NCI-H524 (cell line): Measurements from ENCODE around the gene TCIRG1.

Experiments used
- DNase-seq, 2 experiments: peaks; one replicate each; lab custom pipeline; 2025; lab: John Stamatoyannopoulos, UW

TCIRG1 gene

DNA sequence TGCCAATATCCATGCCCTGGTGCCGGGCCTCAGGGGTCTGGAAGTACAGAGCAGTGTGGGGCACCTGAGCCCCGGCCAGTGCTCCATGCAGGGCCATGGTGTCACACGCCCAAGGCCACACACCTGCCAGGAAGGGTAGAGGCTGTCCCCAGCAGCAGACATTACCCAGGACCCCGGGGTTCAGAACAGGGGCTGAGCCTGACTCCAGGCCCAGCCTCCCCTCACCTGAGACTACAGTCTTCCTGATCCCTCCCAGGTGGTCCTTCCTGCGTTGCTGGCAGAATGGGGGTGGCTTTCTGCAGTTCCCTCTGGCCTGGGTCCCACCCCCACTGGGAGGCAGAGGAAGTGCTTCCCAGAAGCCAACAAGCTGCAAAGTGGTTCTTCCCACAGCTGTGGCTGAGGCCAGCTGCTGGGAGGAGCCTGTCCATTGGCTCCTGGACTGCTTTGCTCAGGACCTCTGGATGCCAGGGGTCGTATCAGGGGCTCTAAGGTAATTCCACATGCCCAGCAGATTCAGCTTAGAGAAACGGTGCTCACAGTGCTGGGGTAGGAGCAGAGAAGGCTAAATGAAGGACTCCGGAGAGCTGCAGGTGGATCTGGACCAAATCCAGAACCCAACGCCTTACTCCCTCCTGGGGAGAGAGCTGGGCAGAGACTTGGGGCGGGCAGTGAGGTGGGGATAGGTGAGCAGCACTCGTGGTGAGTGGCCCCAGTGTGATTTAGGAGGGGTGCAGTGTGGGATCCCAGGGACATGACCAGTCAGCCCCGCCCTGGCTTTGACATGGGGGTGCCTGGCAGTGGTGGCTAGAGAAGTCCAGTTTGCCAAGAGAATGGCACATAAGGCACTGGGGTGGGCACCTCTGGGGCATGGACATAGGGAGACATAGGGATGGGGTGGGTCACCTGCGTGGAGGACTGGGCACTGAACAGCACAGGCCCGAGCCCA, 12.6 kb downstream of the TCIRG1 start:
- no peak for DNase-seq

DNA sequence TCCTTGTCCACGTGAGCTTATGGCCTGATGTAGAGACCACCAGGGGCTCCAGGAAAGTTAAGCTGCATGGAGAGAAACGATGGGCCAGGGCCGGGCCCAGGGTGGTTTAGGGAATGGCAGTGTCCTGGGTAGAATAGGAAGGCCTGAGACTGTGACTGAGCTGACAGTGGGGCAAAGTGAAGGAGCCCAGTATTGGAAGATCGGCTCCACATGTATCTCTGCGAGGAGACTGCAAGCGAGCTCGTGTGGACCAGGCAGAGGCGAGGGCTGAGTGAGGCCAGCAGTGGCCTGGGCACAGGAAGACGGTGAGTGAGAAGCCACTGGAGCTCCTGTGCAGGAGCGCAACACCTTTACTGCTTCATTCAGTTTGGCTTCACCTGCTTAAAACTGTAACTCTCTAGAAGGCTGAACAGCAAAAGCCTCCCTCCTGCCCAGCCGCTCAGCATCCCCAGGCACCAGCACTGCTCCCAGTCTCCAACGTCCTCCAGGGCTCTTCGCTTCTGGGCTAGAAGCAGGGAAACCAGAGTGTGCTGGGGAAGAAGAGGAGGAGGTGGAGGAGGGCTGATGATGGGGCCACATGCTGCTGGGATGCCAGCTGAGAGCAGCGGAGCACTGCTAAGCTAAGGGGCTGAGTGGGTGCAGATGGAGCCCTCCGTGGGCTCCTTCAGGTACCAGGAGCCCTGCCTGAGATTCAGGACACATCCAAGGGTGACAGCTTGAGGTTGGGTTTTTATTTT, 13.5 kb downstream of the TCIRG1 start:
- DNase-seq, result no peak

DNA sequence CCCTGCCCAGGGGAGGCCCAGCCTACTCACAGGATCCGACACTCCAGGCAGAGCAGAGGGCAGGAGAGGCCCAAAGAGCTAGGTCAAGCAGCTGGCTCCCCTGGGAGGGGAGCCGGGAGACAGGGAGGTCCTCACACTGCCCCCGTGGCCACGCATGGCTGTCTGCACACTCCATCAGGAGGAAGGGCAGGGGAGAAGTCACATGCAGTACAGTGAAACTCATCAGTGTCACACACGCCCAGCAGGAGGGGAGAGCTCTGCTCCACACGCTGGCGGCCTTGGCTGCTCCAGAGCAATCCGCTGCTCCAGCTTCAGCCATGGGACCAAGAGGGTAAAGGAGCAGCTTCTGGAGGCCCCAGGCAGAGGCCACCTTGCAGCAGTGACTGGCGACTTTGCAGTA, 14.3 kb downstream of the TCIRG1 start:
- DNase-seq, result no peak

DNA sequence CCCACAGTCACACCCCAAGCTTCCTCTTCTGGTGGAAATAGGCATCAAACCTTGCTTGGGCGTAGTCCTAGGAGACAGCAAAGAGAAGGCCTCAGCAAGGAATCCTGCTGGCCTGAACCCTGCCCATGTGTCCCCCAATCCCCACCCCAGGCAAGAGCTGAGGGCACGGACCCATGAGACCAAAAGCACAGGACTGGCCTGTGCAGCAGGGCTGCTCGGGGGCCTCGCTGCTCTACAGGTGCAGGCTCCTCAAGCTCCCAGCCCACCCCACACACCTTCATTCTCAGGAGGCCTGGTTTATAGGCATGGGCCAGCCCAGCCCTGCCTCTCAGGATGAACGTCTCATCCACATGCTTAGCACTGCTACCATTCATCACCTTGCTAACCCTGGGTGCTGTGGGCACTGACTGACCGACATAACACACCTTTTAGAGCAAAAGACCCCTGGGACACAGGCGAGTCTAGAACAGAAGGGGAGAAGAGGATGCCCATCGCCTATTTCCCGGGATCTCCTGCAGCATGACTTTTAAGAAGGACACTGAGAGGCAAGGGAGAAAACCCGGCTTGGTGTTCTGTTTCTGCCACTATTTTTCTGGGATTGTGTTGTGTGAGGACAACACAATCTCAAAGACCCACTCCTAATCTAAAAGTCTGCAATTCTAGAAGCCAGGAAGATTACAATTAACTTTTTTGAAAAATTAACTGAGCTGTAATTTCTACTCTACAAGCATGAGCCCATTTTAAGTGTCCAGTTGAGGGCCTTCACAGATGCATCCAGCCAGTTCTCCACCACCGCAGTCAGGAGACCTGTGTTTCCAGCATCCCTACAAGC, 15.4 kb downstream of the TCIRG1 start:
- no peak for DNase-seq

DNA sequence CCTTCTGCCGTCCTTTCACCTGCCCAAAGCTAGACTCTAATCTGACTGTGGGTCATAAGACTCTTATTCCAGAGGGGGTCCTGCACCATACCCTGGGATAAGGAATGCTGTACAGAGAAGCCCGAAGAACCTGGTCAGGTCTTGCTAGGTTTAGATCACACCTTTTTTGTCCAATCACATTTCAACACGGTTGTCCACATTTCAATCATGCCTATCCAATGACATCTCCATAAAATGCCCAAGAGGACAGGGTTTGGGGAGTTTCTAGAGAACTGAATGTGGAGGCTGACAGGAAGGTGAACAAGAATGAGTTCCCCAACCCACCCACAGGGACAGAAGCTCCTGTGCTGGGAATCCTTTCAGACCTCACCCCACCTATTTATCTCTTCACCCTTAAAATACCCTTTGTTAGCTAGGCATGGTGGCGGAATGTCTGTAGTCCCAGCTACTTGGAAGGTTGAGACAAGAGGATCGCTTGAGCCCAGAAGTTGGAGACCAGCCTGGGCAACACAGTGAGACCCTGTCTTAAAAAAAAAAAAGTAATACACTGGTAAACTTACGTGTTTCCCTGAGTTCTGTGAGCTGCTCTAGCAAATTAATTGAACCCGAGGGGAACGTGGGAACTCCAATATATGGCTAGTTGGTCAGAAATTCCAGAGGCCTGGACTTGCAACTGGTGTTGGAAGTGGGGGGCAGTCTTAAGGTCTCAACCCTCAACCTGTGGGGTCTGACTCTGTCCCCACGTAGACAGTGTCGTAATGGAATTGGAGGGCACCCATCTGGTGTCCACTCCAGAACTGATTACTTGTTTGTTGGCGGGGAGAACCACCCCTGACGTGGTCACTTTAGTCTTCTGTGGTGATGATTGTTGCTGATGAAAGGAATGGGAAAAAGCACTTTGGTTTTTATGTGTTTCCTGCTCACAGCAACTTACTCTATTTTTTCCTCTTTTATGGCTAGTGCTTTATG, 17.8 kb downstream of the TCIRG1 start:
- no peak for DNase-seq

DNA sequence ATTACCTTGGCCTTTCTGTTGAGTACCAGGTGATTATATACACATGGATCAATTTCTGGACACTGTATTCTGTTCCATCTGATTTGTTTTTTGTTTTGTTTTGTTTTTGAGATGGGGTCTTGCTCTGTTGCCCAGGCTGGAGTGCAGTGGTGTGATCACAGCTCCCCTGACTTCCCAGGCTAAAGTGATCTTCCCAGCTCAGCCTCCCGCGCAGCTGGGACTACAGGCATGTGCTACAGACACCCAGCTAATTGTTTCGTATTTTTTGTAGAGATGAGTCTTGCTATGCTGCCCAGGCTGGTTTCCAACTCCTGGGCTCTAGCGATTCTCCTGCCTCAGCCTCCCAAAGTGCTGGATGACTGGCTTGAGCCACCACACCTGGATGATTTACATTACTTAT, 19.0 kb downstream of the TCIRG1 start:
- DNase-seq, result no peak

DNA sequence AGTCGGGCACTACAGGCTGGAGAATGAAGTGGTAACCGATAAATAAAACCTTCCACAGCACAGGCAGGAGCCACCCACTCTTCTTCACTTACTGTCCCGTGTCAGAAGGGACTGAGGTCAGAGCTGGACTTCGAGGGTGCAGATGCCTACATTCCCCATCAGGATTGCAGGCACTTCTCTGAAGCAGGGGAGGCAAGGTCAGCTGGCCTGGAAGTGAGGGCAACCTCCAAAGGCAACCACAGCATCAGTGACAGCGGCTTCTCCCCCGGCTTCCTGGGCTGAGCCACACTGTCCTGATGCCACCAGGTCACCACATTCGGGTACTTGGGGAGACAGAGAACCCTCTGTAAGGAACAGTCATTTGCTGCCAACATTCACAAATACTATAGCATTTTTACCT, 22.7 kb downstream of the TCIRG1 start:
- no peak for DNase-seq

DNA sequence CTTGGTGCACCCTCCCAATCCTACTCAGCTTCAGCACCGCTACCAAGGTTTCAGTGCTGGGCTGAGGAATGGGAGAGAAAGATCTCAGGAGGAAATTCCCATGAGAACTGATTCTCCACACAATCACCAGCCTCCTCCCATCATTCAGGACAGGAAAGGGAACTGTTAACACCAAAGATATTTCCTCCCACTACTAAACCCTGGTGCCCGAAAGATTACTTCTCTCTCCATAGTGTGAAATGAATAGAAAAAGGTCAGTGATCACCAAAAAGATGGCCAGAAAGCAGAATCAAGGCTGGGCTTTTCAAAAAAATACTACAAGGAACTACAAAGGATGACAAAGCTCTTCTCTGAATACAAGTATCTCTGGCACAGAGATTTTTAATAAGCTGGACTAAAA, 26.1 kb downstream of the TCIRG1 start:
- DNase-seq, result no peak

DNA sequence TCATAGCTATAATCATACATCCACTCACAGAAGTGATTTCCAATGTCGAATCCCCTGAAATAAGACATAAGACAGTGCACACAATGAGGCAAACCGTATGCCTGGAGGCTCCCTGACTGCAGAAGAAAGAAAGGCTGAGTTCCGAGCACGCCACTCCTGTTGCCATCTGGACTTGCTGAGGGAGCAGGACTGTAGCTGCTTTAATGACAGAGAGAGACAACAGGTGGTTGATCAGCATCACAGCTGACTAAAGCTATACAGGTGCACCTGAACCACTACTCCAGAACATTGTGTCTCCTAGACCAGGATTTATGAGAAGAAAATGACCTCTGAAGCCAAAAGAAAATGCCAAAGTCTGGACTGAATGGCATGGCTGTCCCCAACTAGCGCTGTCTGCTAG, 27.0 kb downstream of the TCIRG1 start:
- DNase-seq, result no peak

DNA sequence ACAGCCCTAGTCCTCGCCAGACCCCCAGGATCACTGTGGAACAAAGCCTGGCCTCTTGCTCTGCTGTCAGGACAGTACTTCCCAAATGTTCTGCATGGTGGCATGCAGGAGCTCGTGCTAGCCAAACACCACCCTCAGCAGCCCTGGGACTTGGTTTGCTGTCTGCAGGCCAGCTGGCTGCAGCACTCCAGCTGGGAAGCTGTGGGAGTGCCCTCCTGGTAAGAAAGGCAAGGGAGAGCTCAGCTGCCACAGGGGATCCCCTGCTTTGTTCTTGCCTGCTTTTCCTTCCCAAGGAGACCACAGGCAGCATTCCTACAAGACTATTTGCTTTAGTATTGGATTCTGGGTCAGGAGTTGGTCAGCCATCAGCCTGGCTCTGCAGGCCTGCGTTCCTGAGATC, 27.9 kb downstream of the TCIRG1 start:
- DNase-seq, result no peak

DNA sequence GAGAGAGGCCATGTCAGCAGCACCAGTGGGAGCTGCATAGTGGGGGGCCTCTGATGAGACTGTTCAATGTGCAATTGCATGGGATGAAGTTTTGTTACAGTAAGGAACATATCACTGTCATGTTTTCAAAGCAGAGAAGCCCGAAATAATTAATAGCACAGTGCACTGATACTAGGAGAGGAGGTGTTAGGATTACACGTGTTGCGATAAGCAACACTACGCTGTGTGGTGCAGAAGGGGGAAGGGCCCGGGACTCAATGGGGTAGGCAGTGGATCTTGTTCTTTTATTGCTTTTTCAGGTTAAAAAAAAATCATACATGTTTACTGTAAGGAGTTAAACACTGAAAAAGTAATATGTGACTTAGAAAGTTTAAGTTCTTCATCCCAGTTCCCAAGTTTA, 29.2 kb downstream of the TCIRG1 start:
- DNase-seq, result no peak

DNA sequence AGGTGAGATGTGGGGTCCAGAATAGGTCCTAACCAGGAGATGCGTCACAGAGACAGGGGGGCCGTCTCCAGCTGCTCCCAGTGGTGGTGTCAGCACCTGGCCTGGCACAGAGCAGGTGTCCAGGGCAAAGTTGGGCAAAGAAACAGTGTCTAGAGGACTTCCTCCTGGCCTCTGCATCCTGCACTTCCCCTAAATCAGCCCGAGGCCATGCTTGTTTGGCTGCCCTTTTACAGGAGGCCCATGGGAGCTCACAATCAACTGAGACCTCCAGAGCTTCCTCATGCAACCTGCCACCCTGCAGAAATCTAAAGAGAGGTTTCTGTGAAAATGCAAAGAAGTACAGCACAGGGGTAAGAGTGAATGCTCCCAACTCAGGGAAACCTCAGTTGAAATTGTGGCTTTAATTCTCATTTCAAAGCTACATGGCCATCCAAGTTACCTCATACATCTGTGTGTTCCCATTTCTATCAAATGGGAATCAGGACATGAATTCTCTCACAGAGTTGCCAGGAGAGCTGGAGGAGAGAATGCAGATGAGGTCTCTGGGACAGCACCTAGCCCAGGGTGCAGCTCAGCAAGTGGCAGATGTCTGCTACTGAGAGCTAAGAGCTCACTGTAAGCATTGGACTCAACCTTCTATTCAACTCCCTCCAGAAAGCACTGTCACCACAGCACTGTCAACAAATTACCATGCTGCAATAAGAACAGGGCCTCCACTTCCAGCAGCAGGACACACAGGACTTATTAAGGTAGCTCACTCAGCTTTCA, 32.6 kb downstream of the TCIRG1 start:
- no peak for DNase-seq

DNA sequence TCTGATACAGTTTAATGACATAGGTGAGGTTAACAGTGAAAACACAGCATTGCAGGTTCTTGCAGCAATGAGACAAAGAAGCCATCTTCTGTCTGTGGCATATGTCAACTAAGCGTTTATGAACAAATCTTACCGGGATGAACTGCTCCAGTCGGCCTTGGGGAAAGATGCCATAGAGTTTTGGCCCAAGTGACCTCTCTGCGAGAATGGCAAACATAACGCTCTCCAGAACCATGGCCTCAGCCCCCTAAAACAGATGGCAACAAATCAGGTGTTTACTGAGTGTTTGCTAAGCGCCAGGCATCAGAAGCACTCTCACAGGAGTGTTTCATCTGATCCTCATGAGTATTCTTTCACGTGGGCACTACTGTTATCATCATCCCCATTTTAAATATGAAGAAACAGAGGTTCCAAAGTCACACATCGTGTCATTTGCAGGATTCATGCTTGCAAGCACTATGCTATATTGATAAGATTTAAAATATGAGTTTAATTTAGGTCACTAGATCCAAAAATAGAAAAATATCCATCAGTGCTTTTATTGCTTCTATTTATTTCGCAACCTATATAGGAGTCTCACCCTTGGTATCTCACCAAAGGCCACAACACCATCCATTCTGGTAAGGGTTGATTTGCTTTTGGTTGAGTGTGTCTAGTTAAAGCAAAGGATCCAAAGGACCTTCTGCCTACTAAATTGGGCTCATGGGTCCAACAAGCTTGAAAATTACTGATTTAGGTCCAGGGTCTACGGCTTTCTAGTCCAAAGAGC, 35.9 kb downstream of the TCIRG1 start:
- no peak for DNase-seq

DNA sequence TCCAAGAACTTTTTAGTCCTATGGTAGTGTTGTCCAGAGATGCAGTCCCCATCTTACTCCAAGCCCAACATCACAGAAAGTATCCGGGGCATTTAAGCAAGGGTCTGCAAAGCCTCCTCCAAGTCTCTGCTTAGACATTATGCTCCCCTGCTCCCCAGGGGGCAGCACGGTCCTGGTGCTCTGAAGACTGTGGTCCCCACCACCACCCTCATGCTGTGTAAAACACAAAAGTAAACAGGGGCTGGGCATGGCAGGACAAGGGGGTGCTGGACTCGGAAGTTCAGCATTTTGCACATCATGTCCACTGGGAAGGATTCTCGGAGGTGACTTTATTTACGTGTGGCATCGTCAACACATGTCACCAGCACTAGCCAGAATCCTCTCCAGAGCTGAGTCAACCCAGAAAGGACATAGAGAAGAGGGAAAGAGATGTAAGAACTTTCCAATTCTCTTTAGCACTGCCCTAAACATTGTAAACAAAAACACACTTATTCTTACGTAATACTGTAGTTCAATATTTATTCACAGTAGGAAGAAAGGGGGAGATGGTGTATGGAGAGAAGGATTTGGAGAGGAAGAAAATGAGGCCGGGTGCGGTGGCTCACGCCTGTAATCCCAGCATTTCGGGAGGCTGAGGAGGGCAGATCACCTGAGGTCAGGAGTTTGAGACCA, 37.7 kb downstream of the TCIRG1 start:
- no peak for DNase-seq

DNA sequence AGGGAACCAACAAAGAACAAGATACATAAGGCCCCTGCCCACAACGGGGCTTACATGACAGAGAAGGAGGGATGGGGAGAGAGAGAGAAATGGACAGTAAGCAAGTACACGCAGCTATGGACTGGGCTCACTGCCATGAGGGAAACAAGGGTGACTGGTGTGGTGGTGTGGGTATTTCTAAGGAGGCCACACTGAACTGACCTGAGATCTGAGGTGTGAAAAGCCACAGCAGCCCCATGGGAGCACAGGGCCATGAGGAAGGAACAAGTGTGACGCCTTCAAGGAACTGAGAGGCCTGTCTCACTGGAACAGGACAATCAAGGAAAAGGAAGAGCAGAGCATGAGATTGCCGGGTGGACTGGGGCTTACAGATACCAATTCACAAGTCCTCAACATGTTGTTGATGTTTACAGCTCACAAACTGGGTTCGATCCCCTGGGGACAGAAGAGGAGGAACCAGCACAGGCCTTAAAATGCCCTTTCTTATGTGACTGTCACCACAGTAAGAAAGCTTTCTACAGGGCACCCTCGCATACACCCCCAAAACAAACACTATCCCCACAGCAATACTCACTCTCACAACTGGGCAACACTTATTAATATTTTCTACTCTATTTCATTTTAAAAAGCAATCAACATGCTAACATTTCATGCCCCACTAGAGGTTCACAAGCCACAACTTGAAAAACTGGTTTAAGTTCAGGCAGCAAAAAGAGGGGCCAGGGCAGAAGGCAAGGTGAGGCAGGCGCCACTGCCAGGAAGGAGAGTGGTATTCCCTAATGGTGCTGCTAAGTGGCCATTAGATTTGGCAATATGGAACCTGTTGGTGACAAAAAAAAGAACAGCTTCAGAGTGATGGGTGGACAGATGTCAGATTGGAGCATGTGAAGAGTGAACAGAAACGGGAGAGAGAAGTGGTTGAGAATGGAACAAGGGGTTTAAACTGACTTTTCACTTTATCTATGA, 39.1 kb downstream of the TCIRG1 start:
- no peak for DNase-seq

DNA sequence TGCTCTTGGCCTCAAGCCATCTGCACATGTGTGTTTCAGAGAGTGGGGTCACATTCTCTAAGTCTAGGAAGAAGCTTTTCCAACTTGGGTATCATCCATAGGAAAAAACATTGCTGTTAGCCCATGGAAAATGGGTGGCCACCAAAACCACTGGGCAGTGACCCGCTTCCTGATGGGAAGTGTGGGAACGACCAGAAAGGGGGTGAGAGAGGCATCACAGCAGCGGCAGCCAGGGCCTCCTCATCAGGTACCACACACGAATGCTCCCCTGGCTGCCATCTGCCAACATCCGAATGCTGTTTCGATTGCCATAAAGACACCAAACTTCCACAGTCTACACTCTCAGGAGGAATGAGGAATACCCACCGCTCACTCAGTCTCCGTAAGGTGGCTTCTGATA, 42.0 kb downstream of the TCIRG1 start:
- no peak for DNase-seq

DNA sequence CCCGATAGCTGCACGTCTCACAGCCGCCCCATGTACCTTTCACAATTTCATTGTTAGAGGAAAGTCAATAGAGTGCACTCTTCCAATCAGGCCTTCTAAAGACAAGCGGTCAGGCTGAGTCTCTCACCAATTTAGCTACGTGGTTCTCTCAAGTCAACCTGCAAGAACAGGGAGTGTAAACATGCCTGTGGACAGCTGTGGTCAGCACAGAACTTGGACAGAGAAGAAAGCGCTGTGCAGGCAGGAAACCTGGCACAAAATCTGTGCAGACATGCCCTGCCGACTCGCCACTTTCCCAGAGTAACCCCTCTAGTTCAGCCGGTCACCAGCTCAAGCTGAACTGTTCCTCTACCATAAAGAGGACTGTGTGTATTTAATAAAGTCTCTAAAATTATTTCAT, 42.9 kb downstream of the TCIRG1 start:
- no peak for DNase-seq

DNA sequence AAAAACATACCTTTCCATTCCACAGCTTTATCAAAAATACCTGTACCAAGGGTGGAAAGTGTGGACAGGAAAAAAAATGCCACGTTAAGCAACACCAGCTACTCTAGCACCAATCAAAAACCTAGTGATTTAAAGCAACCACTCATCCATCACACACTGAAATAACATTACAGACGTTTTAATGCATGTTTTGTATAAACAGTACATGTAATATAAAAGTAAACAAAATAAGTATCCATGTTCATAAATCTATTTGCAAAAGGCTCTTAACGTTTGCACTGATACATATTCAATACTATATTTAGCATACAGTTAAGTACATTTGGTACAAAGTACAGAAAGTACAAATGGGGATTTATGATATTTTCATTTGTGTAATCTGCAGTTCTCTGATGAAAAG, 43.7 kb downstream of the TCIRG1 start:
- DNase-seq, result no peak
